HepG2 (cell line): Measurements from ENCODE around the gene NUTF2. TPM values are rescaled to one million over a fixed set of nuclear protein-coding genes. Genes with fewer than 3 reads are reported as not detected.

Experiments
- ATF7-NPFF ChIP-seq: sonication (generic); formaldehyde crosslinking; IDR thresholded peaks from 2 replicates; pipeline ENCODE4 v1.8.1; 2023; ENCODE audit warnings: mild to moderate bottlenecking, low read depth, missing genetic modification reagents, moderate library complexity
- EEA1 ChIP-seq: sonication (generic); formaldehyde crosslinking; IDR thresholded peaks from 2 replicates; pipeline ENCODE4 v1.5.1; 2020; ENCODE audit warnings: mild to moderate bottlenecking, missing genetic modification reagents, borderline replicate concordance
- ISX ChIP-seq: sonication (generic); formaldehyde crosslinking; conservative IDR thresholded peaks from 2 replicates; pipeline ENCODE4 v1.5.0; 2020; ENCODE audit warnings: missing genetic modification reagents
- KLF11 ChIP-seq: IDR thresholded peaks from 2 replicates; pipeline ENCODE4 v1.6.1; 2016; ENCODE audit warnings: missing compliant biosample characterization
- MBNL3 ChIP-seq: fragments of 250-450 bp; sonication (Bioruptor Pico); conservative IDR thresholded peaks from 2 replicates; pipeline ENCODE4 v1.8.0; 2022; ENCODE audit warnings: mild to moderate bottlenecking, inconsistent platforms
- RAD21 ChIP-seq: fragments of 450-650 bp; formaldehyde crosslinking; IDR thresholded peaks from 2 replicates; pipeline ENCODE4 v1.5.0; 2020; ENCODE audit warnings: mild to moderate bottlenecking
- SIN3A ChIP-seq: IDR thresholded peaks from 2 replicates; pipeline ENCODE4 v1.6.1; 2011; ENCODE audit warnings: low read depth, mild to moderate bottlenecking, control low read depth, low read length, borderline replicate concordance
- SIN3B ChIP-seq: fragments of 150-350 bp; IDR thresholded peaks from 2 replicates; pipeline ENCODE4 v1.6.1; 2014; ENCODE audit warnings: low read length
- SNAPC2 ChIP-seq: sonication (generic); formaldehyde crosslinking; IDR thresholded peaks from 2 replicates; pipeline ENCODE4 v1.8.1; 2022; ENCODE audit warnings: mild to moderate bottlenecking, missing genetic modification reagents
- ZNF17 ChIP-seq: sonication (generic); formaldehyde crosslinking; IDR thresholded peaks from 2 replicates; pipeline ENCODE4 v1.5.0; 2020; ENCODE audit warnings: mild to moderate bottlenecking, missing genetic modification reagents
- ZNF264 ChIP-seq: sonication (generic); formaldehyde crosslinking; IDR thresholded peaks from 2 replicates; pipeline ENCODE4 v1.4.0; 2020; ENCODE audit warnings: missing genetic modification reagents
- ZNF709 ChIP-seq: sonication (generic); formaldehyde crosslinking; IDR thresholded peaks from 2 replicates; pipeline ENCODE4 v1.5.0; 2020; ENCODE audit warnings: mild to moderate bottlenecking, missing genetic modification reagents
- ZNF713 ChIP-seq: sonication (generic); formaldehyde crosslinking; IDR thresholded peaks from 2 replicates; pipeline ENCODE4 v1.4.0; 2020; ENCODE audit warnings: mild to moderate bottlenecking, missing genetic modification reagents
- polyA plus RNA-seq, 8 experiments: library from polyadenylated mRNA; depleted of rRNA in 3 of 8; stranded (reverse) in 7 of 8; unstranded in 1 of 8; fragments of >200 nt; fragmentation: Illumina TruSeq in 4 of 8; extraction: Trizol in 4 of 8; gene quantifications; 2 replicates each; pipeline versions ENCODE4 v1.2.1 to v1.2.3, GENCODE V29; 2011 to 2016; ENCODE audit warnings: low read depth in 4 of 8, missing spikeins in 1 of 8, mixed read lengths in 1 of 8; ENCODE audit not compliant: insufficient read depth in 1 of 8
- total RNA-seq, 5 experiments: library from RNA; depleted of rRNA; stranded (reverse); fragments of >200 nt; fragmentation: Illumina TruSeq; extraction: Trizol; gene quantifications; 2 replicates each; pipeline ENCODE4 v1.2.3, GENCODE V29; 2016; ENCODE audit warnings: low read depth in 1 of 5
- TF ChIP-seq, protein P1 (sequence below): sonication (generic); formaldehyde crosslinking; IDR thresholded peaks from 2 replicates; pipeline ENCODE4 v1.8.0; 2022; ENCODE audit warnings: mild to moderate bottlenecking, missing genetic modification reagents, moderate library complexity
- TF ChIP-seq, protein P2 (sequence below): sonication (generic); formaldehyde crosslinking; IDR thresholded peaks from 2 replicates; pipeline ENCODE4 v1.8.0; 2022; ENCODE audit warnings: missing genetic modification reagents, mild to moderate bottlenecking, borderline replicate concordance
- TF ChIP-seq, protein P3 (sequence below): fragments of 450-650 bp; IDR thresholded peaks from 2 replicates; pipeline ENCODE4 v1.6.1; 2016
- TF ChIP-seq, protein P4 (sequence below): sonication (generic); formaldehyde crosslinking; IDR thresholded peaks from 2 replicates; pipeline ENCODE4 v1.8.1; 2023; ENCODE audit warnings: missing genetic modification reagents, inconsistent platforms, borderline replicate concordance

NUTF2 gene
- total and polyA plus RNA-seq, 2 of the 13 experiments (the other 11 are each of a cell fraction or from before 2014, with no cell fraction given): 168 to 214 TPM

DNA sequence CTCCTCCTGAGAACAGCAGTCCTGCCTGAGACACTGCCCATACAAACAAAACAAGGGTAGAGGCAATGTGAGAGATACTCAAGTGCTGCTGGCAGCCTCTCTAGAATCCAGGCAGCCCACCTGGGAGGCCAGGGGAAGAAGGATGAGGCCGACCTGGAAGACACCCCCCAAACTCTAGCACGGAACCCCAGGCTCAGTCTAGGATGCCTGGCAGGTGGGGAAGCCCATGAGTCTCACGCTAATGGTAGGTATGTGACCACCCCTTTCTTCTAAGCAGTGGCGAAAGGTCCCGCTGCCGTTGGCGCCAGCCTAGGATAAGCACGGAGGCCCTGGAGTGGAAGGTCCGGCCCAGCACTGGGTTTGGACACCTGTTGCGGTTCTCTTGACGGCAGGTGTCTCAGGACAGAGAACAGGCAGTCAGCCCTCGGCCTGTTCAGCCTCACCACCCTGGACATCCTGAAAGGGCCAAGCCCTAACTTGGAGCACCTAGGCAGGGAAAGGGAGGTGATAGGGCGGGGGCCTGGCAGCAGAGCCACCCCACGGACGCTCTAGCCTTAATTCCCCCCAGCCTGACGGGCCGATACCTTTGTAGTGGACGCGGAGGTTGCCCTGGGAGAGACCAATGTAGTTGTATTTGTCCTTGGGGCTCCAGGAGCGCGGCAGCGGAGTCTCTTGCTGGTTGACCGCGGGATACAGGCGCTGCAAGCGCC, 40.9 kb upstream of the NUTF2 start (continued):
- no peak for TF ChIP-seq ZNF709 (CRISPR knock-in tag)
- TF ChIP-seq MBNL3 (CRISPR knock-in tag): no peak
- TF ChIP-seq, protein P1, sequence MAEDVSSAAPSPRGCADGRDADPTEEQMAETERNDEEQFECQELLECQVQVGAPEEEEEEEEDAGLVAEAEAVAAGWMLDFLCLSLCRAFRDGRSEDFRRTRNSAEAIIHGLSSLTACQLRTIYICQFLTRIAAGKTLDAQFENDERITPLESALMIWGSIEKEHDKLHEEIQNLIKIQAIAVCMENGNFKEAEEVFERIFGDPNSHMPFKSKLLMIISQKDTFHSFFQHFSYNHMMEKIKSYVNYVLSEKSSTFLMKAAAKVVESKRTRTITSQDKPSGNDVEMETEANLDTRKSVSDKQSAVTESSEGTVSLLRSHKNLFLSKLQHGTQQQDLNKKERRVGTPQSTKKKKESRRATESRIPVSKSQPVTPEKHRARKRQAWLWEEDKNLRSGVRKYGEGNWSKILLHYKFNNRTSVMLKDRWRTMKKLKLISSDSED: no peak
- no peak for TF ChIP-seq SIN3A
- no peak for TF ChIP-seq SIN3B
- no peak for TF ChIP-seq ZNF713 (CRISPR knock-in tag)
- TF ChIP-seq, protein P2, sequence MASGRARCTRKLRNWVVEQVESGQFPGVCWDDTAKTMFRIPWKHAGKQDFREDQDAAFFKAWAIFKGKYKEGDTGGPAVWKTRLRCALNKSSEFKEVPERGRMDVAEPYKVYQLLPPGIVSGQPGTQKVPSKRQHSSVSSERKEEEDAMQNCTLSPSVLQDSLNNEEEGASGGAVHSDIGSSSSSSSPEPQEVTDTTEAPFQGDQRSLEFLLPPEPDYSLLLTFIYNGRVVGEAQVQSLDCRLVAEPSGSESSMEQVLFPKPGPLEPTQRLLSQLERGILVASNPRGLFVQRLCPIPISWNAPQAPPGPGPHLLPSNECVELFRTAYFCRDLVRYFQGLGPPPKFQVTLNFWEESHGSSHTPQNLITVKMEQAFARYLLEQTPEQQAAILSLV: peak; percentile 9; the same call in 1 of the 2 replicates
- TF ChIP-seq SNAPC2 (CRISPR knock-in tag): no peak
- TF ChIP-seq ATF7-NPFF (CRISPR knock-in tag): 0 out of 2 replicates have a peak, but pooled peaks have one; percentile 31
- TF ChIP-seq KLF11 (CRISPR knock-in tag): no peak
- no peak for TF ChIP-seq ISX (CRISPR knock-in tag)
- TF ChIP-seq ZNF264 (CRISPR knock-in tag): no peak
- TF ChIP-seq RAD21 (CRISPR knock-in tag): no peak
- TF ChIP-seq, protein P3, sequence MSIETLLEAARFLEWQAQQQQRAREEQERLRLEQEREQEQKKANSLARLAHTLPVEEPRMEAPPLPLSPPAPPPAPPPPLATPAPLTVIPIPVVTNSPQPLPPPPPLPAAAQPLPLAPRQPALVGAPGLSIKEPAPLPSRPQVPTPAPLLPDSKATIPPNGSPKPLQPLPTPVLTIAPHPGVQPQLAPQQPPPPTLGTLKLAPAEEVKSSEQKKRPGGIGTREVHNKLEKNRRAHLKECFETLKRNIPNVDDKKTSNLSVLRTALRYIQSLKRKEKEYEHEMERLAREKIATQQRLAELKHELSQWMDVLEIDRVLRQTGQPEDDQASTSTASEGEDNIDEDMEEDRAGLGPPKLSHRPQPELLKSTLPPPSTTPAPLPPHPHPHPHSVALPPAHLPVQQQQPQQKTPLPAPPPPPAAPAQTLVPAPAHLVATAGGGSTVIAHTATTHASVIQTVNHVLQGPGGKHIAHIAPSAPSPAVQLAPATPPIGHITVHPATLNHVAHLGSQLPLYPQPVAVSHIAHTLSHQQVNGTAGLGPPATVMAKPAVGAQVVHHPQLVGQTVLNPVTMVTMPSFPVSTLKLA: no peak
- TF ChIP-seq, protein P4, sequence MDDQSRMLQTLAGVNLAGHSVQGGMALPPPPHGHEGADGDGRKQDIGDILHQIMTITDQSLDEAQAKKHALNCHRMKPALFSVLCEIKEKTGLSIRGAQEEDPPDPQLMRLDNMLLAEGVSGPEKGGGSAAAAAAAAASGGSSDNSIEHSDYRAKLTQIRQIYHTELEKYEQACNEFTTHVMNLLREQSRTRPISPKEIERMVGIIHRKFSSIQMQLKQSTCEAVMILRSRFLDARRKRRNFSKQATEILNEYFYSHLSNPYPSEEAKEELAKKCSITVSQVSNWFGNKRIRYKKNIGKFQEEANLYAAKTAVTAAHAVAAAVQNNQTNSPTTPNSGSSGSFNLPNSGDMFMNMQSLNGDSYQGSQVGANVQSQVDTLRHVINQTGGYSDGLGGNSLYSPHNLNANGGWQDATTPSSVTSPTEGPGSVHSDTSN: no peak
- no peak for TF ChIP-seq ZNF17 (CRISPR knock-in tag)
- TF ChIP-seq EEA1 (CRISPR knock-in tag): no peak
